DMS 273 treated with DMSO at 0.1 percent for 48 hours (cell line): ENCODE data around the gene NNAT.
"Not testable (repeated sequence)": the region's sequence is repeated elsewhere in the genome, so short reads cannot be mapped to it uniquely, and the experiment has no call there.

Experiments
- DNase-seq: peaks from one replicate; lab custom pipeline; 2025; lab: John Stamatoyannopoulos, UW

The NNAT gene

GRCh38 chr20:37521061-37521771 lies at the start of gene NNAT:
NNAT (plus strand) TSS chr20:37521250; CDS start chr20:37521332, 82 bp downstream.
- DNase-seq, result no peak

GRCh38 chr20:37471741-37472235 lies 49.3 kb upstream of the NNAT start:
- DNase-seq, result no peak

GRCh38 chr20:37472435-37472834 lies 48.6 kb upstream of the NNAT start:
- not testable (repeated sequence) for DNase-seq

GRCh38 chr20:37473249-37474000 lies 47.6 kb upstream of the NNAT start:
- DNase-seq, result no peak

GRCh38 chr20:37474386-37474785 lies 46.7 kb upstream of the NNAT start:
- DNase-seq, result no peak

- DNase-seq, result no peak
Measured at GRCh38 chr20:37475252-37475651, 45.8 kb upstream of the NNAT start.

- DNase-seq, result no peak
Measured at GRCh38 chr20:37477041-37477440, 44.0 kb upstream of the NNAT start.

- DNase-seq, result no peak
Measured at GRCh38 chr20:37479266-37479665, 41.8 kb upstream of the NNAT start.

- no peak for DNase-seq
Measured at GRCh38 chr20:37479925-37480691, 40.9 kb upstream of the NNAT start.

GRCh38 chr20:37480919-37481318 lies 40.1 kb upstream of the NNAT start:
- DNase-seq, result no peak

GRCh38 chr20:37481610-37482009 lies 39.4 kb upstream of the NNAT start:
- no peak for DNase-seq

- no peak for DNase-seq
Measured at GRCh38 chr20:37484331-37484730, 36.7 kb upstream of the NNAT start.

- DNase-seq, result not testable (repeated sequence)
Measured at GRCh38 chr20:37486209-37486608, 34.8 kb upstream of the NNAT start.

GRCh38 chr20:37490663-37491350 lies 30.2 kb upstream of the NNAT start:
- no peak for DNase-seq

- no peak for DNase-seq
Measured at GRCh38 chr20:37492096-37492625, 28.9 kb upstream of the NNAT start.

- no peak for DNase-seq
Measured at GRCh38 chr20:37492945-37493344, 28.1 kb upstream of the NNAT start.

- DNase-seq, result no peak
Measured at GRCh38 chr20:37494301-37494700, 26.7 kb upstream of the NNAT start.

- DNase-seq, result no peak
Measured at GRCh38 chr20:37494796-37495195, 26.3 kb upstream of the NNAT start.

- DNase-seq, result no peak
Measured at GRCh38 chr20:37498066-37498665, 22.9 kb upstream of the NNAT start.

- DNase-seq, result no peak
Measured at GRCh38 chr20:37500311-37500710, 20.7 kb upstream of the NNAT start.

GRCh38 chr20:37501940-37502339 lies 19.1 kb upstream of the NNAT start:
- no peak for DNase-seq
